ENCODE measurements around the gene GCK.

GCK gene

GRCh38 chr7:44186736-44187135 lies 2.5 kb downstream of the GCK start:
- H3K4me1 ChIP-seq (ENCODE audit: insufficient read depth, low read length) = no peaks in the 10 kb centered on the region
- H3K4me3 ChIP-seq (ENCODE audit: low read depth in 1 of 2, low read length in 2 of 2) = no peak overlapping the region
- 0 out of 2 replicates have a peak overlapping the region, but pooled peaks have one; percentile 7 for H2AFZ ChIP-seq (ENCODE audit: low read depth, low read length)
- H4K20me1 ChIP-seq (ENCODE audit: insufficient read depth, low read length) = no peaks in the 10 kb centered on the region; the same call in 1 of the 2 replicates
- H3K4me2 ChIP-seq (ENCODE audit: insufficient read depth, low read length) = no peak overlapping the region
- no peaks in the 10 kb centered on the region for H3K79me2 ChIP-seq (ENCODE audit: insufficient read depth, low read length)
- H3K9me3 ChIP-seq (ENCODE audit: insufficient read depth, low read length, severe bottlenecking) = peaks cover 10% of the 10 kb centered on the region
- TF ChIP-seq CTCF (IDR thresholded peaks at IDR 0.05; ENCODE audit: borderline replicate concordance, extremely low read depth, low read length, poor library complexity, severe bottlenecking) = no peak
- no peak for TF ChIP-seq EZH2 (IDR thresholded peaks at IDR 0.05; ENCODE audit: borderline replicate concordance, low read depth, low read length, severe bottlenecking)
- H3K27me3 ChIP-seq (ENCODE audit: insufficient read depth, low read length, poor library complexity) = no peaks in the 10 kb centered on the region
- no peak overlapping the region for H3K9ac ChIP-seq (ENCODE audit: low read depth, low read length)
- ATAC-seq (ENCODE audit: insufficient read depth, low read depth) (no peak), DNase-seq (no peak)
- H3K27ac ChIP-seq (ENCODE audit: low read length) = no peak overlapping the region
- H3K36me3 ChIP-seq (ENCODE audit: insufficient read depth, low read length) = no peaks in the 10 kb centered on the region

GRCh38 chr7:44185729-44186128 lies 3.5 kb downstream of the GCK start:
- Histone ChIP-seq H2AFZ (ENCODE audit: low read depth, low read length) (no peak overlapping the region), H3K9ac (ENCODE audit: low read depth, low read length) (no peak overlapping the region), H4K20me1 (ENCODE audit: insufficient read depth, low read length) (no peaks in the 10 kb centered on the region; the same call in 1 of the 2 replicates), H3K79me2 (ENCODE audit: insufficient read depth, low read length) (no peaks in the 10 kb centered on the region), H3K4me2 (ENCODE audit: insufficient read depth, low read length) (no peak overlapping the region), H3K27ac (ENCODE audit: low read length) (no peak overlapping the region), H3K27me3 (ENCODE audit: insufficient read depth, low read length, poor library complexity) (no peaks in the 10 kb centered on the region), H3K4me3 (ENCODE audit: low read depth in 1 of 2, low read length in 2 of 2) (no peak overlapping the region), H3K36me3 (ENCODE audit: insufficient read depth, low read length) (no peaks in the 10 kb centered on the region), H3K4me1 (ENCODE audit: insufficient read depth, low read length) (no peaks in the 10 kb centered on the region), H3K9me3 (ENCODE audit: insufficient read depth, low read length, severe bottlenecking) (peaks cover 10% of the 10 kb centered on the region)
- DNase-seq (no peak), ATAC-seq (ENCODE audit: insufficient read depth, low read depth) (no peak; the same call in 2 of the 3 replicates)
- TF ChIP-seq EZH2 (IDR thresholded peaks at IDR 0.05; ENCODE audit: borderline replicate concordance, low read depth, low read length, severe bottlenecking) = no peak
- no peak for TF ChIP-seq CTCF (IDR thresholded peaks at IDR 0.05; ENCODE audit: borderline replicate concordance, extremely low read depth, low read length, poor library complexity, severe bottlenecking)

GRCh38 chr7:44184873-44185446 lies 4.3 kb downstream of the GCK start:
- DNase-seq = no peak
- H3K27ac ChIP-seq (ENCODE audit: low read length) = no peak overlapping the region
- H3K27me3 ChIP-seq (ENCODE audit: insufficient read depth, low read length, poor library complexity) = no peaks in the 10 kb centered on the region
- H4K20me1 ChIP-seq (ENCODE audit: insufficient read depth, low read length) = no peaks in the 10 kb centered on the region; the same call in 1 of the 2 replicates
- no peaks in the 10 kb centered on the region for H3K36me3 ChIP-seq (ENCODE audit: insufficient read depth, low read length)
- H3K4me3 ChIP-seq (ENCODE audit: low read depth in 1 of 2, low read length in 2 of 2) = no peak overlapping the region
- H3K9ac ChIP-seq (ENCODE audit: low read depth, low read length) = no peak overlapping the region
- no peaks in the 10 kb centered on the region for H3K4me1 ChIP-seq (ENCODE audit: insufficient read depth, low read length)
- no peak overlapping the region for H2AFZ ChIP-seq (ENCODE audit: low read depth, low read length)
- TF ChIP-seq EZH2 (IDR thresholded peaks at IDR 0.05; ENCODE audit: borderline replicate concordance, low read depth, low read length, severe bottlenecking) (no peak), CTCF (IDR thresholded peaks at IDR 0.05; ENCODE audit: borderline replicate concordance, extremely low read depth, low read length, poor library complexity, severe bottlenecking) (no peak)
- H3K4me2 ChIP-seq (ENCODE audit: insufficient read depth, low read length) = no peak overlapping the region
- H3K9me3 ChIP-seq (ENCODE audit: insufficient read depth, low read length, severe bottlenecking) = peaks cover 10% of the 10 kb centered on the region
- H3K79me2 ChIP-seq (ENCODE audit: insufficient read depth, low read length) = no peaks in the 10 kb centered on the region
- ATAC-seq (ENCODE audit: insufficient read depth, low read depth) = no peak

Data from DND-41 (cell line).